GM21717 (cell line): Measurements from ENCODE around the gene C8G.

Experiments
- ATAC-seq: cut with Tn5 transposase; IDR thresholded peaks from one replicate; pipeline ENCODE4 v1.9.1; 2021; ENCODE audit warnings: mild to moderate bottlenecking, moderate library complexity; ENCODE audit not compliant: unreplicated experiment

Gene C8G

DNA sequence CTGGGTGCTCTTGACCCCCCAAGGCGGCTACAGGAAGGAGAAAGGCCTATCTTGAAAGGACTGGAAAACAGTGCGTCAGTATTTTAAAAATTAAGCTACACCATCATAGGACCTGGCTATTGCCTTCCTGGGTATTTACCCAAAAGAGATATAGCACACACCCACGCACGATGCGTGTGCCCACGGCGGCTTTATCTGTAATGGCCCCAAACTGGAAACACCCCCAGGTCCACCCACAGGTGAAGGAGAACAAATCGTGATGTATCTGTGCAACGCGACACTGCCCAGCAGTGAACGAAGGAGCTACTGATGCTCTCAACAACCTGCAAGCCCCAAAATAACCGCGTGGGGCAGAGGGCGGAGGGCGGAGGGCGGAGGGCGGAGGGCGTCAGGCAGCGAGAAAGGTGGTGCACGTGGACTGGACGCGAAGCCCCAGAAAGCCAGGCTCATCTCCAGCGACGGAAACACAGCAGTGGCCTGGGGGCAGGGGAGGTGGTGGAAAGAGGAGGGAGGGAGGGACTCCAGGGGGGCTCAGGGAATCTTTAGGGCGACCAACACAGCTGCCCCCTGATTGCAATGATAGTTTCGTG is 19.9 kb downstream of the C8G start:
- no peak for ATAC-seq

DNA sequence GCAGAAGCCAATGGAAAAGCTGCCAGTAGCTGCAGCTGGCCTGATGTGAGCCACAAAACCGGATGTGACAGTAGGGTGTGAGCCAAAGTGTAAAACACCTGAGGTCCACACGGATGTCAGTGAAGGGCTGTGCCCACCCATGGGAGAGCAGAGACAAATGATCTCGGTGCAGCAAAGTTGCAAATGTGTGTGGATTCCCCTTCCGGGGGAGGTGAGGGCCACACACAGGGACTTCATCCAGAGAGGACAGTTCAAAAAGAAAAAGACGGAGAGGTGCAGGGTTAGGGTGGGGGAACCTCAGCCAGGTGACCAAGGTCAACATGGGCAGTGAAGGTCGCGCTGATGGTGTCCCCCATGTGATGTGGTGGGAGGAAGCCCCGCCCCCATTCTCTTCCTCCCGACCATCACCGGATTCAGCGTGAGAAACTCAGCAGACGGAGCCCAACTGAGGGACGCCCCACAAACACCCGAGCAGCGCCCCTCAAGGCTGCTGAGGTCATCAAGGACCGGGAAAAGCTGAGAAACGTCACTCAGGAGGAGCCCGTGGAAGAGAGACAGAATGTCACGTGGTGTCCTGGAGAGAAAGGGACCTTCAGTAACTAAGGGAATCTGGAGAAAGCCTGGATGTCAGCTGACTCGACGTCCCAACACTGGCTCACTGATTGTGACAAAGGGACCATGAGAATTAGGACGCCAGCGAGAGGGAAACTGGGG is 20.9 kb downstream of the C8G start:
- ATAC-seq, result no peak

DNA sequence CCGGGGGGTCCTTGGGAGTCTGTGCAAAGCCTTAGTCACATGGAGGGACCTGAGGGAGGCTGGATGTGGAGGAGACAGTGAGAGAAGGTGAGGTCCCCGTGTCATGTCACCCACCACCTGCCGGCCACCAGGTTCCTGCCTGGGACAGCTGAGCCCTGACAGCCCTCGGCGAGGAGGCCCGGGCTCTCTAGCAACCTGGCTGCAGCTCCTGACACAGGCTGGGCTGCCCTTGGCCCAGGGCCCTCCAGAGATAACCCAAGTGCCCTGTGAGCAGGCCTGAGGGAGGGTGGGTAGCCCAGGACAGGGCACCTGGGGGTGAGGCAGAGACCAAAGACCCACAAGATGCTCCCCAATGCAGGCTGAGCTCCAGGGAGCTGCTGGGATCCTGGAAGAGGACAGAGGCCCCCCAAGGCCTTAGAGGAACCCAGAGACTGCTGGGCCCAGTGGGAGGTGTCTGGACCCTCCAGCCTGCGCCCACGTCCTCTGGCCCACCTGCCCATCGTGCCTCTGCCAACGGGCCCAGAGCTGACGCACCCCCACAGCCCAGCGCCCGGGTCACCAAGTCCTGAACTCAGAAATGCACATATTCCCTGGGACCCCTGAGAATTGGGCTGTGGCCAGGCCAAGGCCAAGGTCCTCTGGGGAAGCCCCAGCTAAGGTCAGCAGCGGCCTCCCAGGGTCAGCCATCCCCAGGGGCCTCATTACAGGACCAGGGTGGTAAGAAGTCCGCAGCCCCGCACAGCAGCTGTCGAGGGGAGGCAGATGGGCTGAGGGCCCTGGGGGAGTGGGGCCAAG is 23.5 kb downstream of the C8G start:
- ATAC-seq, result no peak

DNA sequence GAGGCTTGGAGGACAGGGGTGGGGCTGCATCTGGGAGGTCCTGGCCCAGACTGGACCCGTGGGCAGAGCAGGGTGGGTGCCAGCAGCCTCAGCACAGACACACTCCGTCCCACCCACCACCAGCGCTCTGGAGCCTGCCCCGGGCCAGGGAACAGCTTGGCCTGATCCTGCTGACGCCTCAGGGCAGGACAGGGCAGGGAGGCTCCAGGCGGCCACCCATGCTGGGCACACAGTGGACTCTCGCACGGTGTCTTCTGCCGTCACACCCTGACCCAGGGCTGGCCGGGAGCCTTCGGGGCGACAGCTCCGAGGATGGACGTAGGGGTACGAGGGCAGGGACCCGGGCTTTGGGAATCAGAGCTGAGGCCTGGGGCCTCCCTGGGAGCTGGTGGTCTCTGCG is 24.1 kb downstream of the C8G start:
- no peak for ATAC-seq

DNA sequence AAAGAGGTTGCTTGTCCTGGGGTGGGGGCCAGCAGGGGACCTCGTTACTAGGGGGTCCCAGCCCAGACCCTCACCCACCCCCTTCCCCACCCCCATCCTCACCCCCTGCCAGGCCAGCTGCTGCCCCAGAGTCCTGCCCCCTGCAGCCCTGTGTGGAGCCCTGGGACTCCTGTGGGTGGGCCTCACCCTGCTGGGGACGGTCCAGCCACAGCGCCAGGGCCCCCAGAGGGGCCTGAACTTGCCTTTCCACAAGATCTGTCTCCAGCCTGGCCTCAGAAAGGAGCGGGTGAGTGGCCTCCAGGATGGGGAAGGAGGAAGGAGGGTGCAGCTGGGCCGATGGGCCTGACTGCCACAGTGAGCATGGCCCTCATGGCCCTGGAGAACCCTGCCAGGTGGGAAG is 24.7 kb downstream of the C8G start:
- ATAC-seq, result no peak

DNA sequence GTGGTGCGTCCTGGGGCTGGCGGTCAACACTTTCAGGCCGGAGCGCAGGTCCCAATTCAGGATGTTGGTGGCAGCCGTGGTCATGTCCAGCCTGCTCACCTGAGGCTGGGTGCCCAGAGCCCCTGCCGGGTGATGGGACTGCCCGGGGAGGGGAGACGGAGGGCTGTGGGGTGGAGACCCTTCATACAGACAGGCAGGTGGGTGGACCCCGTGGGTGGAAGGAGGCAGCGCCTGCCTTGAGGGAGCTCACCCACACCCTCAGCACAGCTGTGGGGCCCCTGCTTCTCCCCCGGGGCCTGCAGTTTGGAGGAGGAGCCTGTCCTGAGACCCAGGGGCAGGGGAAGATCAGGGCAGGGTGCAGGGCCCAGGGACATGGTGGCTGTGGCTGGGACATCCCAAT is 25.3 kb downstream of the C8G start:
- ATAC-seq, result no peak

DNA sequence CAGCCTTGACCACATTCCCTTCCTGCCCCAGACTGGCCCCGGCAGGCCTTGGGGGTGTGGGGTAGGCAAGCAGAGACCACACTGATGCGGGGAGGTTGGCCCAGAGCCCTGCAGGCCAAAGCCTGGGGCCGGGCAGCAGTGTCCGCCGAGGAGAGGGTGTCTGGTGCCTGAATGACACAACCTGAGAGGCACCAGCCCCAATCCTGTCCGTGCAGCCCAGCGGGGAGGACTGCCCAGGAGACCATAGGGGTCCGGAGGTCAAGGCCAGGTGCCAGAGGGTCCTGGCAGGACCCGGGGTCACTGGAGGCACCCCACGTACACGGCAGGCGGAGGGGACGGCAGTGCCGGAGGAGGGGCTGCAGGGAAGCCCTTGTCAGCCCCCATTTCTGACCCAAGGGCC is 26.7 kb downstream of the C8G start:
- ATAC-seq, result no peak

DNA sequence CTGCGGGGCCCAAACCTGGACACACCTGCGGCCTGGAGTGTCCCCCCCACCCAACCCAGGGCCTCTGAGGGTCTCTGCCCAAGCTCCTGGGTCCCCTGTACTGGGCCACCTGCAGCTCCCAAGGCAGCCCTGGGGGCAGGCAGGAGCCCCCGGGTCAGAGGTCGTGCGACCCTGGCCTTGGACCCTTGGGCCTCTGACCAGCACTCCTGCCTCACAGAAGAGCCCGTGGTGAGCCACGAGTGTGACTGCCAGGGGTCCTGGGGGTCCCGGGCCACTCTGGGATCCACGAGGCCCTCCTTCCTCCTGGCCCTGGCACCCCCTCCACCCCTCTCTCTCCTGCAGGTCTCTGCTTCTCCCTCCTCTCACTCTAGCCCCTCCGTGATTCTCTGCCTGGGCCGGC is 27.3 kb downstream of the C8G start:
- ATAC-seq, result no peak

DNA sequence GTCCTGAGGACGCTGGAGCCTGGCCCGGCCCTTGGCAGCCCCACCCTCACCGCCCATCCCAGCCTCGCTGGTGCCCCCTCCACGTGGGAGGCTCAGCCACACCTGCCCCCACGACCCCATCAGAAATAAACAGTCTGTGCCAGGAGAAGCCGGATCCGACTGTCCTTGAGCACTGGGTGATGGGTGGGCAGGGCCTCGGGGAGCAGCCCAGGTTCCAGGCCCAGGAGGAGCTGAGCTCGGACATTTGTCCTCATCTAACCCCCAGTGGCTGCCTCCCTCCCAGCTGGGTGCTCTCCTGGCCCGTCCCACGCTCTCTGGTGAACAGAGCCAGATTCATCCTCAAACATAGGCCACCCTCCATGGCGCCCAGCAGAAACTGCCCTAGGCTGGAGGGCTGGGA is 27.7 kb downstream of the C8G start:
- no peak for ATAC-seq

DNA sequence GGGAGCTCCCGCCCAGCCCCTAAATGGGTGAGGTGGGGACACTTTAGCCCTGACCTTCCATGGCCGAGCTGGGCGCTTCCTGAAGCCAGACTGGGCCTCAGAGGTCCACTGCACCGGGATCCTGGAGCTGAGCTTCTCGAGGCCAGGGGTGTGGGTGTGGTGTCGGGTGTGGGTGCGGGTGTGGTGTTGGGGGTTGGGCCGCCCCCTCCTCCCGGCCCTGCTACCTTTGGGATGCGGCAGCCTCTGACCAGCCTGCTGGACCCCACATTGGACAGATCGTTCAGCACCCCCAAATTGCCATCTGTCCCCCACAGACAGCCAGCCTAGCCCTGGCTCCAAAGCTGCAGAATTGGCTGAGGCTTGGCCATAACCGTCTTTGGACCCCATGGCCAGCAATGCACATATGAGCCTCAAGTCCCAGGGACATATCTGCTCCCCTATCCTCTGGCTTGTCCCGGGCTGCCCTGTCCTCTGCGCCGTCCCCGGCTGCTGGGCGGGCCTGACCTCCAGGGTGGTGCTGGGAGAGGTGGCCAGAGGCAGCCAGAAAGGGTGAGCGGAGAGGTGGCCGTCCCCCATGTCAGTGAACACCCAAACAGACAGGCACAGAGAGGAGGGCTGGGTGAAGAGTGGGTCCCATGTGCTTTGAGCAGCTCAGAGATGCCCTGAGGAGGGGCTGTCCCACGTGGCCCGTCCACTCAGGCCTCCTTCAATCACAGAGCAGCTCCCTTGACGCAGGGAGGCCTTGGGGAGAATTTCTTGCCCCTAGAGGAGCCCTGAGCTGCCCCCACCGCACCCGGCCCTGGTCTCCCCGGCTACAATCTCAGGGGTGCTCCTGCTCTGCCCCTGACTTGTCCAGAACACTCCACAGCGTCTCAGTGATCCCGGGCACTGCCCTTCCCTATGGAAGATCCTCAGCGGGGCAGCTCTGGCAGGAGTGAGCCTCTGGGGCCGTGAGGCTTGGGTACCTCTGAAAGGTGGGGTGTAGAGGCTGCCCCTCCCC is 28.9 kb downstream of the C8G start:
- ATAC-seq, result no peak

DNA sequence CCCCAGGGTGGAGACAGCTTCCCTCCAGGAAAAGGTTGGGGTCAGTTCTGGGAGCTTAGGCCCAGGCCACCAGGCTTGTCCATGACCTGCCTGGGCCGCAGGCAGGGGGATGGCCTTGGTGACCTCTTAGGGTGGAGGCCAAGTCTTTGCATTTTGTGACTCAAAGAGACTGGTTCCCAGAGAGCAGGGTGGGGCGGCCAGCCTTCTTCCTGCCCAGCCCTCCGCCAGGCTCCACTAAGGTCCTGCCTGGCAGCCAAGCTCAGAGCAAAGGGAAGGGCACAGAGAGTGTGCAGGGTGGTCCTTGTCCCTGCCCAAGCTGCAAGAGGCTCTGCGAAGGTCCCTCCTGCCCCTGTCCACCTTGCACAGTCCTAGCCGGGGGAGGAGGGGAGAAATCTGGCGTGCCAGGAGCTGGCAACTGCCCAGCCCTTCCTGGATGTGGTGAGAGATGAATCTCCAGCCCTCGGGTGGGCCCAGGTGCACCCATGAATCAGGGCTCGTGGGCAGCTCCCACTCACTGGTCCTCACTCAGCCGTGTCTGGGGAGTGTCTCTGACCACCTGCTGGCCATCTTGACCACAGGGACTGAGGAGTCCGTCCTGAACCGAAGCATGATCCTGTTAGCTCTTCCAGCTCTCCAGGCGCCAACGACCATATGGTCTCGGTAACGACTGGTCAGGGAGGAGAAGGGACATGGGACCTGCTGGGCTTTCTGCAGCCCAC is 29.9 kb downstream of the C8G start:
- ATAC-seq, result no peak

DNA sequence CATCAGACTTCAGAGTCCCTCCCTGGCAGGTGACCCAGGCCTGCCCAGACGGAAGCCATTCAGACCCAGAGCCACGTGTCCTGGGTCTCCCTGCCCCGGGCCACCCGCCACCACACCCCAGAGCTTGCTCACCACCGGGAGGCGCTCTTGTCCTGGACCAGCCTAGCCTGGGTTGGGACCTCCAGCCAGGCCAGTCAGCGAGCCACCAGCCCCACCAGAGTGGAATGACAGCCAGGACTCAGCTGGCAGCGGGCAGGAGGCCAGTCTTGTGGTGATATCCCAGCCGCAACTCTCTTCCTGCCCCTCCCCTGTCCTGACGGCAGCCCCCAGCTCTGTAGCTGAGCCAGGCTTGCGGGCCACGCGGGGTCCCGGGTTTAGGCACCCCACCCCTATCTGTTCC is 30.6 kb downstream of the C8G start:
- no peak for ATAC-seq

DNA sequence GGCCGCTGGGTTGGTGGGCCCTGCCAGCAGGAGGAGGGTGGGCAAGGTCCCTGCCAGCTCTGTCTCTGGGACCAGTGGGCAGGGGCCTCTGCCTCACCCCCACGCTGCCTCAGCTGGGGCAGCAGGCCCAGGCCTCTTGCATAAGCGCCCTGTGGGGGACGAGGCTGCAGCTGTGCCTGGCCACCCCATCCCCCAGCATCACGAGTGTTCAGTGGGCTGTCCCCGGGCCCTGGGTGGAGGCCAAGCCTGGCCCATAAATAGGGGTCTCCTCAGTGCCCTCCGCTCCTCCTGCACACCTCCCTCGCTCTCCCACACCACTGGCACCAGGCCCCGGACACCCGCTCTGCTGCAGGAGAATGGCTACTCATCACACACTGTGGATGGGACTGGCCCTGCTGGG is 32.2 kb downstream of the C8G start, which contains the start of gene PTGDS:
PTGDS (plus strand) TSS at position 282 of the 400 bp plus-strand sequence; CDS start at position 357, 75 bp downstream.
- ATAC-seq, result no peak

DNA sequence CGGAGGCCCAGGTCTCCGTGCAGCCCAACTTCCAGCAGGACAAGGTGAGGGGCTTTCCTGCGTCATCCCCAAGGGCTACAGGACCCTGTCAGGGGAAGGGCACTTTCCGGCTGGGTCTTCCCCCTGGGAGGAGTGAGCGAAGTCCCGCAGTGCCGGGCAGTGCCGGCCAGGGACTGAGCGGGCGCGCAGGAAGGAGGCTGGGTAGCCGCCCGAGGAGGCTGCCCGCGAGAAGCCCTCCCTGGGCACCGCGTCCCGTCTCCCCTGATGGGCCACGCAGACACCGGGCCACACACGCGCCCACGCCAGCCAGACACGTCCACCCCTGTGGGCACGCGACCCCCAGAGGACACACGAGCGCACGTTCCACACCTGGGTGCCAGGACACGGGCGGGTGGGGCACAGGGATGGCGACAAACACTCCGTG is 32.6 kb downstream of the C8G start:
- no peak for ATAC-seq

DNA sequence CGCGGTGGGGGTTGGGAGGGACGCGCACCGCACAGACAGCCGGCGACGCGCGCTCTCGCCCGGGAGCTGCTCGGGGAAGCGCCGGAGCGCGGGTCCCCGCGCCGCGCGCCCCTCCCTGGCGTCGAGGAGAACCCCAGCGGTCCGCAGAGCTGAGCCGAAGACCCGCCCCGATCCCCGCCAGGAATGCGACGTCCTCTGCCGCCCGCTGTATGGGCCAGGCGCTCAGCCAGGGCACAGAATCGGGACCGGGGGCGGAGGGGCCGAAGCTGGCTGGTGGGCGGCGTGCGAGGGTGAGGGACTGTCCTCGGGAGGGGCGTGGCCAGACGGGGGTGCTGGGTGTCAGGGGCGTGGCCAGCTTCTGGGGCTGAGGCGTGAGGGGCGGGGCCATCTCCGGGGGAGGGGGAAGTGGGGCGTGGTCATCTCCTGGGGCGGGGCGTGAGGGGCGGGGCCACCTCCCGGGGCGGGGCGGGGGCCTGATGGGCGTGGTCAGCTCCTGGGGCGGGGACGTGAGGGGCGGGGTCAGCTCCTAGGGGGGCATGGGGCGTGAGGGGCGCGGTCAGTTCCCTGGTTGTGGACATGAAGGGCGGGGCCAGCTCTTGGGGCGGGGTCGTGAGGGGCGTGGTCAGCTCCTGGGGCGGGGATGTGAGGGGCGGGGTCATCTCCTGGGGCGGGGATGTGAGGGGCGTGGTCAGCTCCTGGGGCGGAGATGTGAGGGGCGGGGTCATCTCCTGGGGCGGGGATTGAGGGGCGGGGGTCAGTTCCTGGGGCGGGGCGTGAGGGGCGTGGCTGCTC is 33.2 kb downstream of the C8G start:
- no peak for ATAC-seq

DNA sequence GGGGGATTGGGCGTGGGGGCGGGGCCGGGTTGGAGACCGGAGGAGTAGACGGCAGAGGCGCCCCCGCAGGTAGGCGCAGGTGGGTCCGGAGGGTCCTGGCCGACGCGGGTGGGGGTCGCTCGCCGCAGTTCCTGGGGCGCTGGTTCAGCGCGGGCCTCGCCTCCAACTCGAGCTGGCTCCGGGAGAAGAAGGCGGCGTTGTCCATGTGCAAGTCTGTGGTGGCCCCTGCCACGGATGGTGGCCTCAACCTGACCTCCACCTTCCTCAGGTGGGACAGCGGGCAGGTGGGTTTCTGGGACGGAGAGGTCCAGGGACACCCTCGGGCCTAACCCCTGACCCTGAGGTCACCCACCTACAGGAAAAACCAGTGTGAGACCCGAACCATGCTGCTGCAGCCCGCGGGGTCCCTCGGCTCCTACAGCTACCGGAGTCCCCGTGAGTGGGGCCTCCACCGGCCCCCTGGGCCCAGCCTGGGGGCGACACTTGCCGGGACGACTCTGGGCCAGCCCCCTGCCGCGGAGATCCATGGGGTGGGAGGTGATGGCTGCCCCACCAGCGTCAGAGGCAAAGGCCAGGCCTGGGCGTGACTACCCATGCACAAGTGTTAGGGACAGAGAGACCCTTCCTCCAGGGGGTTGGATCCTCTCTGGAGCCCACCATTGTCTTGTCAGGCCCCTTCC is 34.0 kb downstream of the C8G start:
- no peak for ATAC-seq

DNA sequence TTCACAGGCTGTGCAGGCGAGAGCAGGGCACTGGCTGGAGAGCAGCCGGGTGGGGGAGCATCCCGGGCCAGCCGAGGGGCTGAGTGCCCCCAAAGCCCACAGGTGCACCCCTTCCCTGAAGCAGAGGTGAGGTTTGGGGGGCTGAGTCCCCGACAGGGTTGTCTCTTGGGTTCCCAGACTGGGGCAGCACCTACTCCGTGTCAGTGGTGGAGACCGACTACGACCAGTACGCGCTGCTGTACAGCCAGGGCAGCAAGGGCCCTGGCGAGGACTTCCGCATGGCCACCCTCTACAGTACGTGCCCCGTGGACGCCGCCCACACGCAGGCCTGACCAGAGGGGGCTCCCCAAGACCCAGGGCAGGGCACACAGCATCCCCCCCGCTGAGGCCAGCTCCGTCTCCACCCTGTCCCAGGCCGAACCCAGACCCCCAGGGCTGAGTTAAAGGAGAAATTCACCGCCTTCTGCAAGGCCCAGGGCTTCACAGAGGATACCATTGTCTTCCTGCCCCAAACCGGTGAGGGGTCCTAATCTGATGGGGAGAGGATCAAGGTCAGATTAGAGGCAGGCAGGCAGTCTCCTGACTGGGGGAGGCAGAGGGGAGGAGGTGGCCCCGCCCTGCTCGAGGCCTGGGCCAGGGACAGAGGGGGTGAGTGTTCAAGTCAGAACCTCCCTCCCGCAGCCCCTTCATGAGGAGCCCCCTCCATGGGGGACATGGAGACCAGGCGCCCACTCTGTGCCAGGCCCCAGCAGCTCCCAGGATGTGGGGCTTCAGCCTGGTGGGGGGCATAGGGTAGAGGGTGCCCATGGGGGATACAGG is 34.9 kb downstream of the C8G start:
- ATAC-seq, result no peak
